Left ventricle myocardium inferior (tissue), 1 donor: ENCODE data around the gene SMIM20. TPM values are rescaled to one million over a fixed set of nuclear protein-coding genes. Genes with fewer than 3 reads are reported as not detected.

ENCODE experiments used
- DNase-seq: peaks from one replicate; pipeline ENCODE4 v3.0.0-alpha.2; 2020
- H3K27ac ChIP-seq: fragments of 200-600 bp; replicated peaks from 2 replicates; pipeline ENCODE4 v1.8.0; 2021
- H3K27me3 ChIP-seq: fragments of 200-600 bp; 2 replicates; pipeline ENCODE4 v1.8.0; 2021; ENCODE audit warnings: low read depth
- H3K36me3 ChIP-seq: fragments of 200-600 bp; 2 replicates; pipeline ENCODE4 v1.8.0; 2021
- H3K4me1 ChIP-seq: fragments of 200-600 bp; 2 replicates; pipeline ENCODE4 v1.8.0; 2021
- H3K4me3 ChIP-seq: fragments of 200-600 bp; 2 replicates; pipeline ENCODE4 v1.8.0; 2021; ENCODE audit warnings: mild to moderate bottlenecking, moderate library complexity
- H3K9me3 ChIP-seq: fragments of 200-600 bp; replicated peaks from 2 replicates; pipeline ENCODE4 v1.8.0; 2021
- CTCF ChIP-seq: fragments of 200-600 bp; IDR thresholded peaks from 2 replicates; pipeline ENCODE4 v1.8.0; 2021; ENCODE audit warnings: antibody characterized with exemption, mild to moderate bottlenecking, borderline replicate concordance
- intact Hi-C: fragments of 100-400 bp; cut with micrococcal nuclease; formaldehyde crosslinking; loops from one replicate; pipeline ENCODE4 v1.11.0; 2022
- total RNA-seq: library from RNA; stranded (reverse); fragmentation: NEBNext Ultra II Directional; extraction: Animal tissue kit (Norgen Biotek cat#: 25700); gene quantifications from one replicate; pipeline ENCODE4 v1.2.1, GENCODE V29; 2021
- donor health status: DM: no; HTN: yes; CAD: no; lungs with severe emphysema.

SMIM20 gene
- total RNA-seq, 1 donor from 2014 or later = 45.4 TPM

- no peak for TF ChIP-seq CTCF
- DNase-seq = no peak
Measured at GRCh38 chr4:25951390-25951952, 37.5 kb downstream of the SMIM20 start.

GRCh38 chr4:25953740-25954139 is 39.7 kb downstream of the SMIM20 start:
- Histone ChIP-seq H3K27me3 (peaks cover 21% of the 10 kb centered on the region), H3K36me3 (no peaks in the 10 kb centered on the region), H3K4me3 (no peak overlapping the region), H3K9me3 (no peaks in the 10 kb centered on the region), H3K4me1 (peaks cover 8% of the 10 kb centered on the region), H3K27ac (no peak overlapping the region)
- intact Hi-C loops = no loop called here
- DNase-seq = no peak
- no peak for TF ChIP-seq CTCF

More at GRCh38 chr4:25951390-25951952, 37.5 kb downstream of the SMIM20 start:
- H3K27ac ChIP-seq = no peak overlapping the region
- H3K9me3 ChIP-seq = no peaks in the 10 kb centered on the region
- peaks cover 8% of the 10 kb centered on the region for H3K4me1 ChIP-seq
- peaks cover 21% of the 10 kb centered on the region for H3K27me3 ChIP-seq
- no peak overlapping the region for H3K4me3 ChIP-seq
- no peaks in the 10 kb centered on the region for H3K36me3 ChIP-seq
- intact Hi-C loops = no loop called here

- intact Hi-C loops = no loop called here
- no peak for TF ChIP-seq CTCF
Measured at GRCh38 chr4:25954293-25954904, 40.4 kb downstream of the SMIM20 start.

GRCh38 chr4:25955705-25956104 is 41.7 kb downstream of the SMIM20 start:
- H3K27me3 ChIP-seq = peaks cover 11% of the 10 kb centered on the region
- TF ChIP-seq CTCF = no peak
- H3K27ac ChIP-seq = no peak overlapping the region
- no peak overlapping the region for H3K4me3 ChIP-seq
- intact Hi-C loops = no loop called here
- no peaks in the 10 kb centered on the region for H3K9me3 ChIP-seq
- peaks cover 3% of the 10 kb centered on the region for H3K4me1 ChIP-seq
- no peak for DNase-seq
- no peaks in the 10 kb centered on the region for H3K36me3 ChIP-seq

More at GRCh38 chr4:25954293-25954904, 40.4 kb downstream of the SMIM20 start:
- Histone ChIP-seq H3K36me3 (no peaks in the 10 kb centered on the region), H3K4me1 (peaks cover 8% of the 10 kb centered on the region), H3K27ac (no peak overlapping the region), H3K27me3 (peaks cover 21% of the 10 kb centered on the region), H3K4me3 (no peak overlapping the region), H3K9me3 (no peaks in the 10 kb centered on the region)
- DNase-seq = no peak

GRCh38 chr4:25956260-25956659 is 42.2 kb downstream of the SMIM20 start:
- no peaks in the 10 kb centered on the region for H3K4me1 ChIP-seq
- no peaks in the 10 kb centered on the region for H3K9me3 ChIP-seq
- no peak overlapping the region for H3K27ac ChIP-seq
- intact Hi-C loops = no loop called here
- H3K4me3 ChIP-seq = no peak overlapping the region
- no peaks in the 10 kb centered on the region for H3K36me3 ChIP-seq
- TF ChIP-seq CTCF = no peak
- DNase-seq = no peak
- H3K27me3 ChIP-seq = peaks cover 6% of the 10 kb centered on the region
